Bronchial smooth muscle cell (primary cell): ENCODE results near the gene FANCD2. TPM values are rescaled to one million over a fixed set of nuclear protein-coding genes. Genes with fewer than 3 reads are reported as not detected.

Source experiments
- total RNA-seq: library from RNA; depleted of rRNA; stranded (reverse); fragments of >200 nt; gene quantifications from 2 replicates; pipeline ENCODE4 v1.2.1, GENCODE V29; 2014

FANCD2 gene
- total RNA-seq, result 1.0 and 3.6 TPM in 2 replicates

GRCh38 chr3:10026084-10026890, at the start of gene FANCD2:
FANCD2 (plus strand) TSS chr3:10026437; CDS start chr3:10028658, 2,221 bp downstream.

GRCh38 chr3:10108091-10108490, 81.9 kb downstream of the FANCD2 start, which contains the start of gene FANCD2OS:
FANCD2OS (minus strand) TSS chr3:10108255; CDS start chr3:10104774, 3,481 bp downstream.

GRCh38 chr3:10115326-10116137, 89.3 kb downstream of the FANCD2 start, which contains the start of gene BRK1:
BRK1 (plus strand) TSS chr3:10115675; CDS start chr3:10115702, 27 bp downstream.

Other genes starting within 250 kb of the FANCD2 start
- 39.2 and 62.9 TPM in 2 replicates for gene TADA3, start 234.0 kb upstream of the FANCD2 start, total RNA-seq
- 168 and 191 TPM in 2 replicates for gene ARPC4, start 233.4 kb upstream of the FANCD2 start, total RNA-seq
- 20.3 and 43.4 TPM in 2 replicates for gene TTLL3, start 216.2 kb upstream of the FANCD2 start, total RNA-seq
- gene RPUSD3, start 182.4 kb upstream of the FANCD2 start, total RNA-seq, result 19.5 and 19.7 TPM in 2 replicates
- not detected in 2 replicates for gene CIDEC, start 146.2 kb upstream of the FANCD2 start, total RNA-seq
- gene JAGN1, start 135.8 kb upstream of the FANCD2 start, total RNA-seq, result 26.3 and 43.4 TPM in 2 replicates
- 0.52 and 0.63 TPM in 2 replicates for gene IL17RE, start 123.6 kb upstream of the FANCD2 start, total RNA-seq
- 25.4 and 37.8 TPM in 2 replicates for gene IL17RC, start 109.3 kb upstream of the FANCD2 start, total RNA-seq
- gene CRELD1, start 92.6 kb upstream of the FANCD2 start, total RNA-seq, result 20.0 and 45.3 TPM in 2 replicates
- gene PRRT3, start 74.0 kb upstream of the FANCD2 start, total RNA-seq, result 1.9 and 3.0 TPM in 2 replicates
- 67.1 and 70.9 TPM in 2 replicates for gene EMC3, start 39.6 kb upstream of the FANCD2 start, total RNA-seq
- gene FANCD2OS, start 81.8 kb downstream of the FANCD2 start, total RNA-seq, result not detected in 2 replicates
- gene BRK1, start 89.2 kb downstream of the FANCD2 start, total RNA-seq, result 131 and 142 TPM in 2 replicates
- 25.9 and 33.1 TPM in 2 replicates for gene VHL, start 115.3 kb downstream of the FANCD2 start, total RNA-seq
- gene IRAK2, start 138.5 kb downstream of the FANCD2 start, total RNA-seq, result 4.9 and 5.2 TPM in 2 replicates
- 6.9 and 10.1 TPM in 2 replicates for gene TATDN2, start 222.0 kb downstream of the FANCD2 start, total RNA-seq